ENCODE measurements around the gene GRSF1.
A peak's percentile ranks its signal among the peaks of the same experiment; 100 is the strongest.

GRSF1 gene, protein sequence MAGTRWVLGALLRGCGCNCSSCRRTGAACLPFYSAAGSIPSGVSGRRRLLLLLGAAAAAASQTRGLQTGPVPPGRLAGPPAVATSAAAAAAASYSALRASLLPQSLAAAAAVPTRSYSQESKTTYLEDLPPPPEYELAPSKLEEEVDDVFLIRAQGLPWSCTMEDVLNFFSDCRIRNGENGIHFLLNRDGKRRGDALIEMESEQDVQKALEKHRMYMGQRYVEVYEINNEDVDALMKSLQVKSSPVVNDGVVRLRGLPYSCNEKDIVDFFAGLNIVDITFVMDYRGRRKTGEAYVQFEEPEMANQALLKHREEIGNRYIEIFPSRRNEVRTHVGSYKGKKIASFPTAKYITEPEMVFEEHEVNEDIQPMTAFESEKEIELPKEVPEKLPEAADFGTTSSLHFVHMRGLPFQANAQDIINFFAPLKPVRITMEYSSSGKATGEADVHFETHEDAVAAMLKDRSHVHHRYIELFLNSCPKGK

DNA sequence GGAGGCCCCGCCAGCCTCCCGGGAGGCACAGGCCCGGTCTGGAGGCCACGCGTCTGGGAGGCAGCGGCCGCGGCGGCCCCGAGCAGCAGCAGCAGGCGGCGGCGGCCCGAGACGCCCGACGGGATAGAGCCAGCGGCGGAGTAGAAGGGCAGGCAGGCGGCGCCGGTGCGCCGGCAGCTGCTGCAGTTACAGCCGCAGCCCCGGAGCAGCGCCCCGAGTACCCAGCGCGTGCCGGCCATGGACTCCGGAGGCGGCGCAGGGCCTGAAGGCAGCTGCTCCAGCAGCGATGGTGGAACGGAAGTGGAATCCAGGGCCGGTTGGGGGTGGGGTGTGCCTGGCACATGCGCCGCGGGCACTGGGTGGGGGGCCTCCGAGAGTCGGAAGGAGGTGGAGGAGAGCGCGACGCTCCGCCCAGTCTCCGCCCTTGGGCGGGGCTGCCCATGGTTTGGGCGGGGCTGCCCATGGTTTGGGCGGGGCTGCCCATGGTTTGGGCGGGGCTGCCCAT lies at the start of gene GRSF1:
Gene GRSF1, minus strand, starts transcription at position 302 of the 505 bp plus-strand sequence. Its CDS starts 63 bp downstream, at position 239.
- TF ChIP-seq, protein P1, sequence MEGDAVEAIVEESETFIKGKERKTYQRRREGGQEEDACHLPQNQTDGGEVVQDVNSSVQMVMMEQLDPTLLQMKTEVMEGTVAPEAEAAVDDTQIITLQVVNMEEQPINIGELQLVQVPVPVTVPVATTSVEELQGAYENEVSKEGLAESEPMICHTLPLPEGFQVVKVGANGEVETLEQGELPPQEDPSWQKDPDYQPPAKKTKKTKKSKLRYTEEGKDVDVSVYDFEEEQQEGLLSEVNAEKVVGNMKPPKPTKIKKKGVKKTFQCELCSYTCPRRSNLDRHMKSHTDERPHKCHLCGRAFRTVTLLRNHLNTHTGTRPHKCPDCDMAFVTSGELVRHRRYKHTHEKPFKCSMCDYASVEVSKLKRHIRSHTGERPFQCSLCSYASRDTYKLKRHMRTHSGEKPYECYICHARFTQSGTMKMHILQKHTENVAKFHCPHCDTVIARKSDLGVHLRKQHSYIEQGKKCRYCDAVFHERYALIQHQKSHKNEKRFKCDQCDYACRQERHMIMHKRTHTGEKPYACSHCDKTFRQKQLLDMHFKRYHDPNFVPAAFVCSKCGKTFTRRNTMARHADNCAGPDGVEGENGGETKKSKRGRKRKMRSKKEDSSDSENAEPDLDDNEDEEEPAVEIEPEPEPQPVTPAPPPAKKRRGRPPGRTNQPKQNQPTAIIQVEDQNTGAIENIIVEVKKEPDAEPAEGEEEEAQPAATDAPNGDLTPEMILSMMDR (IDR thresholded peaks at IDR 0.05; ENCODE audit: control extremely low read depth, extremely low read depth, low read depth, missing control alignments): peak; percentile 15
- ChIA-PET CTCF (interaction anchor here (1.0 to 1.6 kb wide), 3 partner anchors 65 to 157 kb away, joined by 3 to 7 read pairs (median 3); no protein-coding TSS in a partner anchor), POLR2A (interaction anchor here (0.6 to 1.6 kb wide), 5 partner anchors 14 to 154 kb away, joined by 3 to 8 read pairs (median 4); partner anchors contain the start of gene DCK)
- peak; percentile 93 for DNase-seq (ENCODE audit: extremely low spot score)

DNA sequence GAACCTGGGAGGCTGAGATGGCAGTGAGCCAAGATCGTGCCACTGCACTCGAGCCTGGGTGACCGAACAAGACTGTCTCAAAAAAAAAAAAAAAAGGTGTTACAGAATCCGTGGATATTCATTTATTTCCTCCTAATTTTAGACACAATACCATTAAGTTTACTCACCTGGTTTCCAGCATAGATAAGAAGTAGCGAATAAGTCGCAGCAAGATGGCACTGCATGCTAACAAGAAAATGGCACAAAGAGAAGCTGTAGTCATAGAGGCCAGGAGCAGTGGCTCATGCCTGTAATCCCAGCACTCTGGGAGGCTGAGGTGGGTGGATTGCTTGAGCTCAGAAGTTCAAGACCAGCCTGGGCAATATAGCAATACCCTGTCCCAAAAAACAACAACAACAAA lies 45.5 kb upstream of the GRSF1 start:
- ChIA-PET POLR2A (interaction anchor here (0.7 kb wide), 1 partner anchor 269 kb away, joined by 9 read pairs; no protein-coding TSS in a partner anchor), CTCF (interaction anchor here (0.6 to 2.4 kb wide), 7 partner anchors 9 to 233 kb away, joined by 3 to 9 read pairs (median 4); partner anchors contain the start of gene MOB1B)
- TF ChIP-seq, protein P1 (IDR thresholded peaks at IDR 0.05; ENCODE audit: control extremely low read depth, extremely low read depth, low read depth, missing control alignments): no peak
- no peak for DNase-seq (ENCODE audit: extremely low spot score)

DNA sequence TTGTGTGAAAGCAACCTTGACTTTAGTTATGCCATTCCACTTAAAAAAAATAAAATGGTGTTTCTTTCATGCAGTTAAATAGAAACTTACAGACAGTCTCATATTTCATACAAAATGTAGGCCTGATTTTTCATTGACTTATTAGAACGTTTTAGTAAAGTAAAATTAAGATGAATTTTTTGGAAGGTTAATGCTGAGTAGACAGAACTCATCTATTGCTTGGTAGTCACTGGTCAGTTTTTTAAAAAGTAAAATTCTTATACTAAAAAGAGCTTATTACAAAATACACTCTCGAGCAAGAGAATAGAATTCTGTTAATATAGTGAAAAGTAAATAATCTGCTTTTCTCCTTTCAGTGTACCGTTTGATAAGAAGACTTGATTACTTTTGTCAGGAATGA lies 41.0 kb upstream of the GRSF1 start:
- CTCF ChIA-PET: interaction anchor here (1.4 kb wide), 2 partner anchors 20 to 21 kb away, joined by 3 to 5 read pairs; partner anchors contain the start of gene MOB1B
- TF ChIP-seq, protein P1 (IDR thresholded peaks at IDR 0.05; ENCODE audit: control extremely low read depth, extremely low read depth, low read depth, missing control alignments): no peak
- no peak for DNase-seq (ENCODE audit: extremely low spot score)
- POLR2A ChIA-PET: no interaction called here

DNA sequence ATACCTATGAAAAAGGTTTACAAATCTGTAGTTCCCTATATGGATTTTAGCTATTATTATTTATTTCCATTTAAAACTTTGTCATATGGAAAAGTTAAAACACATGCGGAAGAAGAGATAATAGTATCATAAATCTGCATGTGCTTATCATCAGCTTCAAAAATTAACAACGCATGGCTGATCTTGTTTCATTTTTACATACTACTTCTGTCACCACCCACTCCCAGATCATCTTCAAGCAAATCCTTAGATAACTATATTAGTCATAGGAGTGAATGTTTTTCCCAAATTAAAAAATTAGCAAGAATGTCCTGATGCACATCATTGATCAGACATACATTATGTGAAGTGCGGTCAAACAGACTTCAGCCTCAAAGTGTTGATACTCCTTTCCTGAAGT lies 37.9 kb upstream of the GRSF1 start:
- no peak for DNase-seq (ENCODE audit: extremely low spot score)
- ChIA-PET POLR2A (interaction anchor here (0.6 kb wide), 1 partner anchor 34 kb away, joined by 4 read pairs; no protein-coding TSS in a partner anchor), CTCF (interaction anchor here (1.4 kb wide), 1 partner anchor 15 kb away, joined by 4 read pairs; no protein-coding TSS in a partner anchor)
- TF ChIP-seq, protein P1 (IDR thresholded peaks at IDR 0.05; ENCODE audit: control extremely low read depth, extremely low read depth, low read depth, missing control alignments): no peak

DNA sequence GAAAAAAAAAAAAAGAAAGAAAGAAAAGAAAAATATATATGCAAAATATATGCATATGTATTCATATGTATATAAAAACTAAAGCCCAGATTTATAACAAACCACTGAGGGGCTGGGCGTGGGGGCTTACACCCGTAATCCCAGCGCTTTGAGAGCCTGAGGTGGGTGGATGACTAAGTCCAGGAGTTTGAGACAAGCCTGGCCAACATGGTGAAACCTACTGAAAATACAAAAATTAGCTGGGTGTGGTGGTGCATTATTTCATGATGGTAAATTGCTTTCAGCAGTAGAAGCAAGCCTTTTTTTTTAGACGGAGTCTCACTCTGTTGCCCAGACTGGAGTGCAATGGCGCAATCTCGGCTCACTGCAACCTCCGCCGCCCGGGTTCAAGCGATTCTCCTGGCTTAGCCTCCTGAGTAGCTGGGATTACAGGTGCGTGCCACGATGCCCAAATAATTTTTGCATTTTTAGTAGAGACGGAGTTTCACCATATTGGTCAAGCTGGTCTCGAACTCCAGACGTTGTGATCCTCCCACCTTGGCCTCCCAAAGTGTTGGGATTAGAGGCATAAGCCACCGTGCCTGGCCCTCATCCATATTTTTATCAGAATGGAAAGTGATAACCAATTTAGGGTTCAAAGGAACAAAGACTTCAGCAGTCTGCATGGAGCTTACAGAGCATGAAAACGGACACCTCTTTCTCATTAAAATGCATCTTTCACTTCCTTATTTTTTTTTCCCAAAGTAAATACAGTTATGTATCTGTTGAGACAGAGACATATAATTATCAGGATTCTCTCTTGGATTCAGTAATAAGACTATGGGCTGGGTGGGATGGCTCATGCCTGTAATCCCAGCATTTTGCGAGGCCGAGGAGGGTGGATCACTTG lies 34.8 kb upstream of the GRSF1 start:
- CTCF ChIA-PET: interaction anchor here (0.8 to 1.6 kb wide), 4 partner anchors 10 to 223 kb away, joined by 3 read pairs; no protein-coding TSS in a partner anchor
- peak; percentile 48 for DNase-seq (ENCODE audit: extremely low spot score)
- POLR2A ChIA-PET: no interaction called here
- TF ChIP-seq, protein P1 (IDR thresholded peaks at IDR 0.05; ENCODE audit: control extremely low read depth, extremely low read depth, low read depth, missing control alignments): no peak
